B cell (primary cell): ENCODE data around the gene GPR21.

Experiments
- EZH2 ChIP-seq: IDR thresholded peaks from 2 replicates; pipeline ENCODE4 v1.6.1; 2012; ENCODE audit warnings: borderline replicate concordance, low read depth, mild to moderate bottlenecking, moderate library complexity, low read length; ENCODE audit not compliant: insufficient read depth, poor library complexity, severe bottlenecking
- TF ChIP-seq, protein P1 (sequence below): fragments of 200-600 bp; IDR thresholded peaks from one replicate; pipeline ENCODE4 v1.8.0; 2022; ENCODE audit warnings: antibody characterized with exemption, mild to moderate bottlenecking

DNA sequence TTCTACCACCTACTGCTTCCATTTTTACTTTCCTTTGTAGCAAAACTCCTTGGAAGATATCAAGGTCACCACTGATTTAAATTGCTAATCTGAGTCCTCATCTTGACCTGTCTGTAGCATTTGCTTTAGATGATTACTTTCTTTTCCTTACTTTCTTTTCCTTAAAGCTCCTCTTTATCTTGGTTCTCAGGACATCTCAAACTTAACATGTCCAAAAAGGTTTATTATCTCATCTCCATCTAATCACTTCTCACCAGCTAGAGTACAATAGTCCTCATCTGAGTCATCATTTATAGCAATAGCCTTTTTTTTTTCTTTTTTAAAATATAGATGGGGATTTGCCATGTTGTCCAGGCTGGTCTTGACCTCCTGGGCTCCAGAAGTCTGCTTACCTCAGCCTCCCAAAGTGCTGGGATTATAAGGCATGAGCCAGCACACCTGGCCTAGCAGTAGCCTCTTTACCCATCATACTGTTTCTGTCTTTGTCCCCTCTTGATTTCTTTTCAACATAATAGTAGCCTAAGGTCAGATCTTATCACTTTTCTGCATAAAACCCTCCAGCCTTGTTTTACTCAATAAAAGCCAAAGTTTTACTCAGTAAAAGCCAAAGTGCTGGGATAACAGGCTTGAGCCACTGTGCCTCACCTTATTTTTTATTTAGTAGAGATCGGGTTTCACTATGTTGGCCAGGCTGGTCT, 32.9 kb upstream of the GPR21 start:
- TF ChIP-seq, protein P1, sequence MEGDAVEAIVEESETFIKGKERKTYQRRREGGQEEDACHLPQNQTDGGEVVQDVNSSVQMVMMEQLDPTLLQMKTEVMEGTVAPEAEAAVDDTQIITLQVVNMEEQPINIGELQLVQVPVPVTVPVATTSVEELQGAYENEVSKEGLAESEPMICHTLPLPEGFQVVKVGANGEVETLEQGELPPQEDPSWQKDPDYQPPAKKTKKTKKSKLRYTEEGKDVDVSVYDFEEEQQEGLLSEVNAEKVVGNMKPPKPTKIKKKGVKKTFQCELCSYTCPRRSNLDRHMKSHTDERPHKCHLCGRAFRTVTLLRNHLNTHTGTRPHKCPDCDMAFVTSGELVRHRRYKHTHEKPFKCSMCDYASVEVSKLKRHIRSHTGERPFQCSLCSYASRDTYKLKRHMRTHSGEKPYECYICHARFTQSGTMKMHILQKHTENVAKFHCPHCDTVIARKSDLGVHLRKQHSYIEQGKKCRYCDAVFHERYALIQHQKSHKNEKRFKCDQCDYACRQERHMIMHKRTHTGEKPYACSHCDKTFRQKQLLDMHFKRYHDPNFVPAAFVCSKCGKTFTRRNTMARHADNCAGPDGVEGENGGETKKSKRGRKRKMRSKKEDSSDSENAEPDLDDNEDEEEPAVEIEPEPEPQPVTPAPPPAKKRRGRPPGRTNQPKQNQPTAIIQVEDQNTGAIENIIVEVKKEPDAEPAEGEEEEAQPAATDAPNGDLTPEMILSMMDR: no peak
- TF ChIP-seq EZH2: no peak
